Effector CD4-positive, alpha-beta T cell (primary cell): ENCODE data around the gene PHIP.

Experiments
- DNase-seq: peaks from one replicate; pipeline ENCODE4 v3.0.0-alpha.2; 2020

The PHIP gene

GRCh38 chr6:79070206-79070825 is 7.7 kb downstream of the PHIP start:
- no peak for DNase-seq

- DNase-seq = no peak
These were observed 11.2 kb downstream of the PHIP start for GRCh38 chr6:79066828-79067227.

GRCh38 chr6:79066330-79066729 is 11.7 kb downstream of the PHIP start:
- DNase-seq = no peak

- no peak for DNase-seq
These were observed 12.8 kb downstream of the PHIP start for GRCh38 chr6:79065232-79065631.

GRCh38 chr6:79064635-79065034 is 13.4 kb downstream of the PHIP start:
- DNase-seq = no peak

- DNase-seq = no peak
These were observed 15.3 kb downstream of the PHIP start for GRCh38 chr6:79062708-79063107.

GRCh38 chr6:79057746-79058145 is 20.3 kb downstream of the PHIP start:
- DNase-seq = no peak

- no peak for DNase-seq
These were observed 21.8 kb downstream of the PHIP start for GRCh38 chr6:79056226-79056625.

- no peak for DNase-seq
These were observed 29.4 kb downstream of the PHIP start for GRCh38 chr6:79048611-79049010.

GRCh38 chr6:79047072-79047471 is 31.0 kb downstream of the PHIP start:
- DNase-seq = no peak

GRCh38 chr6:79045966-79046365 is 32.1 kb downstream of the PHIP start:
- DNase-seq = no peak

GRCh38 chr6:79042799-79043126 is 35.3 kb downstream of the PHIP start:
- DNase-seq = no peak

GRCh38 chr6:79042088-79042798 is 35.8 kb downstream of the PHIP start:
- DNase-seq = no peak

GRCh38 chr6:79040083-79040482 is 38.0 kb downstream of the PHIP start:
- no peak for DNase-seq

- DNase-seq = no peak
These were observed 40.0 kb downstream of the PHIP start for GRCh38 chr6:79038061-79038460.

- DNase-seq = no peak
These were observed 43.2 kb downstream of the PHIP start for GRCh38 chr6:79034865-79035264.

GRCh38 chr6:79033279-79033678 is 44.8 kb downstream of the PHIP start:
- DNase-seq = no peak

GRCh38 chr6:79031821-79032590 is 46.0 kb downstream of the PHIP start:
- no peak for DNase-seq

GRCh38 chr6:79030511-79030910 is 47.5 kb downstream of the PHIP start:
- DNase-seq = no peak

- DNase-seq = no peak
These were observed 48.0 kb downstream of the PHIP start for GRCh38 chr6:79030023-79030422.

- DNase-seq = no peak
These were observed 49.3 kb downstream of the PHIP start for GRCh38 chr6:79028641-79029314.

- DNase-seq = no peak
These were observed 66.1 kb downstream of the PHIP start for GRCh38 chr6:79011940-79012339.

GRCh38 chr6:79010422-79010821 is 67.6 kb downstream of the PHIP start:
- DNase-seq = no peak

- DNase-seq = no peak
These were observed 68.2 kb downstream of the PHIP start for GRCh38 chr6:79009819-79010218.
